ENCODE results near the gene DBP. TPM values are rescaled to one million over a fixed set of nuclear protein-coding genes. Genes with fewer than 3 reads are reported as not detected.

The DBP gene
- total RNA-seq, 6 donors from 2014 or later = 5.2 to 25.4 (median 10.0) TPM

- no peaks in the 10 kb centered on the region for H3K27me3 ChIP-seq
- 82 to 88% methylated on average over 28 to 33 of the region's 34 CpGs for WGBS, 2 donors
- no peak overlapping the region for H3K4me3 ChIP-seq
- H3K27ac ChIP-seq = peak overlapping the region in 3 of 4 donors; percentile 23 to 94 (median 72)
- ATAC-seq (ENCODE audit: low FRiP score in 2 of 2) = no peak
- peaks cover 0 to 25% (median 6%) of the 10 kb centered on the region in 4 donors for H3K36me3 ChIP-seq
- H3K4me1 ChIP-seq = peaks cover 45 to 58% (median 55%) of the 10 kb centered on the region in 4 donors
- H3K9me3 ChIP-seq = no peaks in the 10 kb centered on the region
- TF ChIP-seq CTCF (IDR thresholded peaks at IDR 0.05) = no peak
- no peak for TF ChIP-seq POLR2AphosphoS5 (IDR thresholded peaks at IDR 0.05)
- no peak for TF ChIP-seq EP300 (IDR thresholded peaks at IDR 0.05)
- TF ChIP-seq POLR2A (IDR thresholded peaks at IDR 0.05) = no peak
- peak in 1 of 2 donors; percentile 68 for DNase-seq
These were observed 8.5 kb downstream of the DBP start for GRCh38 chr19:48628486-48629296.

GRCh38 chr19:48627865-48628314, 9.3 kb downstream of the DBP start:
- Histone ChIP-seq H3K27ac (peak overlapping the region in 3 of 4 donors; percentile 17 to 72 (median 23)), H3K27me3 (no peaks in the 10 kb centered on the region), H3K4me3 (no peak overlapping the region), H3K9me3 (no peaks in the 10 kb centered on the region), H3K4me1 (peaks cover 45 to 58% (median 55%) of the 10 kb centered on the region in 4 donors), H3K36me3 (peaks cover 0 to 25% (median 6%) of the 10 kb centered on the region in 4 donors)
- DNase-seq = no peak
- no peak for ATAC-seq (ENCODE audit: low FRiP score in 2 of 2)
- WGBS, 2 donors = 90% methylated on average over 2 to 16 of the region's 17 CpGs
- TF ChIP-seq POLR2AphosphoS5 (IDR thresholded peaks at IDR 0.05) (no peak), POLR2A (IDR thresholded peaks at IDR 0.05) (no peak), CTCF (IDR thresholded peaks at IDR 0.05) (no peak), EP300 (IDR thresholded peaks at IDR 0.05) (no peak)

GRCh38 chr19:48627201-48627864, 9.8 kb downstream of the DBP start:
- ATAC-seq (ENCODE audit: low FRiP score in 2 of 2) = no peak
- peaks cover 41 to 55% (median 52%) of the 10 kb centered on the region in 4 donors for H3K4me1 ChIP-seq
- no peaks in the 10 kb centered on the region for H3K27me3 ChIP-seq
- H3K36me3 ChIP-seq = peaks cover 0 to 25% (median 6%) of the 10 kb centered on the region in 4 donors
- no peak overlapping the region for H3K4me3 ChIP-seq
- TF ChIP-seq CTCF (IDR thresholded peaks at IDR 0.05) (no peak), EP300 (IDR thresholded peaks at IDR 0.05) (no peak), POLR2AphosphoS5 (IDR thresholded peaks at IDR 0.05) (no peak), POLR2A (IDR thresholded peaks at IDR 0.05) (no peak)
- WGBS, 2 donors = 80 to 82% methylated on average over 1 to 6 of the region's 6 CpGs
- peak overlapping the region in 1 of 4 donors; percentile 17 for H3K27ac ChIP-seq
- DNase-seq = no peak
- no peaks in the 10 kb centered on the region for H3K9me3 ChIP-seq

- H3K27ac ChIP-seq = peak overlapping the region in 1 of 4 donors; percentile 87
- no peak for TF ChIP-seq POLR2AphosphoS5 (IDR thresholded peaks at IDR 0.05)
- TF ChIP-seq CTCF (IDR thresholded peaks at IDR 0.05) = no peak
- TF ChIP-seq POLR2A (IDR thresholded peaks at IDR 0.05) = no peak
- TF ChIP-seq EP300 (IDR thresholded peaks at IDR 0.05) = no peak
- no peaks in the 10 kb centered on the region for H3K9me3 ChIP-seq
- peaks cover 26 to 46% (median 39%) of the 10 kb centered on the region in 4 donors for H3K4me1 ChIP-seq
- ATAC-seq (ENCODE audit: low FRiP score in 2 of 2) (no peak), DNase-seq (peak in 1 of 2 donors; percentile 86)
- H3K4me3 ChIP-seq = no peak overlapping the region
- no peaks in the 10 kb centered on the region for H3K27me3 ChIP-seq
- WGBS, 2 donors = 94 to 97% methylated on average over 19 to 21 of the region's 30 CpGs
- peaks cover 0 to 25% (median 9%) of the 10 kb centered on the region in 4 donors for H3K36me3 ChIP-seq
These were observed 11.3 kb downstream of the DBP start for GRCh38 chr19:48625891-48626327.
